SU-DHL-6 (cell line): Measurements from ENCODE around the gene ETV3L.

Experiments
- H2AFZ ChIP-seq: fragments of 200-600 bp; sonication (generic); 2 replicates; pipeline ENCODE4 v1.6.1; 2014; ENCODE audit warnings: low read depth, mild to moderate bottlenecking, moderate library complexity, mixed read lengths, antibody characterized with exemption, low read length; ENCODE audit not compliant: severe bottlenecking
- H3F3A ChIP-seq: fragments of 200-600 bp; shearing (Covaris generic); 2 replicates; pipeline ENCODE4 v1.6.0; 2016; ENCODE audit warnings: antibody characterized with exemption, mild to moderate bottlenecking; ENCODE audit not compliant: insufficient read depth
- H3K27ac ChIP-seq: fragments of 200-600 bp; sonication (generic); 2 replicates; pipeline ENCODE4 v1.5.1; 2016; ENCODE audit warnings: low read depth, mild to moderate bottlenecking, low read length, moderate library complexity, mixed read lengths
- H3K27me3 ChIP-seq: fragments of 200-600 bp; sonication (generic), shearing (Covaris generic); 2 replicates; pipeline ENCODE4 v1.6.0; 2014; ENCODE audit warnings: mild to moderate bottlenecking, low read length
- H3K36me3 ChIP-seq: fragments of 200-600 bp; sonication (generic); 2 replicates; pipeline ENCODE4 v1.6.1; 2014; ENCODE audit warnings: mild to moderate bottlenecking, low read length, mixed read lengths
- H3K4me2 ChIP-seq: fragments of 300-600, 200-600 bp; shearing (Covaris generic), sonication (generic); 2 replicates; pipeline ENCODE4 v1.6.0; 2014; ENCODE audit warnings: low read length, low read depth, mild to moderate bottlenecking; ENCODE audit not compliant: poor library complexity, severe bottlenecking
- H3K4me3 ChIP-seq: fragments of 200-600 bp; sonication (generic); 2 replicates; pipeline ENCODE4 v1.5.1; 2014; ENCODE audit warnings: antibody characterized with exemption, low read length, mild to moderate bottlenecking, mixed read lengths; ENCODE audit not compliant: insufficient read depth, poor library complexity, severe bottlenecking
- H3K79me2 ChIP-seq: fragments of 200-600 bp; sonication (generic); 2 replicates; pipeline ENCODE4 v1.6.1; 2014; ENCODE audit warnings: mild to moderate bottlenecking, low read length, moderate library complexity; ENCODE audit not compliant: insufficient read depth
- H3K9ac ChIP-seq: fragments of 200-600 bp; sonication (generic); 2 replicates; pipeline ENCODE4 v1.7.0; 2014; ENCODE audit warnings: mild to moderate bottlenecking, low read length
- H3K9me2 ChIP-seq: fragments of 200-600 bp; sonication (generic); replicated peaks from 2 replicates; pipeline ENCODE4 v1.6.1; 2014; ENCODE audit warnings: low read length; ENCODE audit not compliant: insufficient read depth
- H3K9me3 ChIP-seq: fragments of 200-600 bp; sonication (generic); 2 replicates; pipeline ENCODE4 v1.6.1; 2014; ENCODE audit warnings: low read length, mixed read lengths; ENCODE audit not compliant: insufficient read depth
- H4K20me1 ChIP-seq: fragments of 200-600 bp; sonication (generic); 2 replicates; pipeline ENCODE4 v1.6.1; 2014; ENCODE audit warnings: low read depth, mild to moderate bottlenecking, antibody characterized with exemption, low read length, moderate library complexity, mixed read lengths
- EZH2phosphoT487 ChIP-seq: fragments of 200-600 bp; sonication (generic), shearing (Covaris generic); conservative IDR thresholded peaks from 2 replicates; pipeline ENCODE4 v1.6.1; 2018; ENCODE audit warnings: mild to moderate bottlenecking, antibody characterized with exemption, low read length, moderate library complexity, mixed read lengths
- TF ChIP-seq, protein P1 (sequence below): fragments of 200-600 bp; sonication (generic); IDR thresholded peaks from one replicate; pipeline ENCODE4 v1.5.1; 2017; ENCODE audit warnings: antibody characterized with exemption, mild to moderate bottlenecking, low read length, moderate library complexity; ENCODE audit not compliant: insufficient read depth, poor library complexity, severe bottlenecking

ETV3L gene

DNA sequence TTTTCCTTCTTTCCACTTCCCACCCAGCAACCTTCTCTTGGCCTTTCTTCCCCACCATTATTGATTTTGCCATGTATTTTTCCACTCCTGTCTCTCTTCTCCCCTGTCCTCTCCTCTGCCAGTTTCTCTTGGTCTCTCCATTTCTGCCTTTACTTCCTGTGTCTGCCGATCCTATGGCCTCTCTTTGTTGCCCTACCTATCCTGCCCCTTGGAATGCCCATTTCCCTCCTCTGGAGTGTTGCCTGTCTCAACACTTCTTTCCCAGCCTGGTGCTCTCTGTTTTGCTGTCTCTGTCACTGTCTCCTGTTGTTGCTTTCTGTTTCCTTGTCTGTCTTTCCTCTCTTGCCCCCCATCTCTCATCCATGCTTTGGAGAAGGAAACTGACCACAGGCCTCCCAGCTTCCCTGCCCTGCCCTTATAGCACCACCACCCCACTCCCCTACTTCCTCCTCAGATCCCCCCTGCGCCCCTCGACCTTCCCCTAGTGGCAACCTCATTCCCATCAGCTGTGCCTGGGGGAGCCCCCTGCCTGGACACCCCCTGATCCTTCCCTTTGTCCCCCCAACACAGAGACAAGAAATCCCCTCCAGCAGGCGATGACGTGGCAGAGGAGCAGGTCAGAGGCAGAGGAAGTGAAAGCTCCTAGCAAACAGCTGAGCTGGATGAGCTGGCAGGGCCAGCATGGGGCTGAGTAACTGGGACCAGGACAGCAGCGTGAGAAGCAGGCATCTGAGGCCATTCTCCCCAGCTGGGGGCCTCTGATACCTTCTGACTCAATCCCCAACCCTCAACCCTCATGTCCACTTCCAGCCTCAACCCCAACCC lies 6.6 kb upstream of the ETV3L start:
- Histone ChIP-seq H3K27ac (no peak overlapping the region), H3K36me3 (no peaks in the 10 kb centered on the region), H3K27me3 (no peaks in the 10 kb centered on the region), H3K79me2 (no peaks in the 10 kb centered on the region), H4K20me1 (no peaks in the 10 kb centered on the region), H3F3A (no peaks in the 10 kb centered on the region), H3K9me3 (no peaks in the 10 kb centered on the region), H3K4me2 (no peak overlapping the region), H3K9ac (no peak overlapping the region), H2AFZ (no peak overlapping the region), H3K4me3 (no peak overlapping the region), H3K9me2 (no peaks in the 10 kb centered on the region)
- no peak for TF ChIP-seq EZH2phosphoT487
- TF ChIP-seq, protein P1, sequence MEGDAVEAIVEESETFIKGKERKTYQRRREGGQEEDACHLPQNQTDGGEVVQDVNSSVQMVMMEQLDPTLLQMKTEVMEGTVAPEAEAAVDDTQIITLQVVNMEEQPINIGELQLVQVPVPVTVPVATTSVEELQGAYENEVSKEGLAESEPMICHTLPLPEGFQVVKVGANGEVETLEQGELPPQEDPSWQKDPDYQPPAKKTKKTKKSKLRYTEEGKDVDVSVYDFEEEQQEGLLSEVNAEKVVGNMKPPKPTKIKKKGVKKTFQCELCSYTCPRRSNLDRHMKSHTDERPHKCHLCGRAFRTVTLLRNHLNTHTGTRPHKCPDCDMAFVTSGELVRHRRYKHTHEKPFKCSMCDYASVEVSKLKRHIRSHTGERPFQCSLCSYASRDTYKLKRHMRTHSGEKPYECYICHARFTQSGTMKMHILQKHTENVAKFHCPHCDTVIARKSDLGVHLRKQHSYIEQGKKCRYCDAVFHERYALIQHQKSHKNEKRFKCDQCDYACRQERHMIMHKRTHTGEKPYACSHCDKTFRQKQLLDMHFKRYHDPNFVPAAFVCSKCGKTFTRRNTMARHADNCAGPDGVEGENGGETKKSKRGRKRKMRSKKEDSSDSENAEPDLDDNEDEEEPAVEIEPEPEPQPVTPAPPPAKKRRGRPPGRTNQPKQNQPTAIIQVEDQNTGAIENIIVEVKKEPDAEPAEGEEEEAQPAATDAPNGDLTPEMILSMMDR, result no peak

DNA sequence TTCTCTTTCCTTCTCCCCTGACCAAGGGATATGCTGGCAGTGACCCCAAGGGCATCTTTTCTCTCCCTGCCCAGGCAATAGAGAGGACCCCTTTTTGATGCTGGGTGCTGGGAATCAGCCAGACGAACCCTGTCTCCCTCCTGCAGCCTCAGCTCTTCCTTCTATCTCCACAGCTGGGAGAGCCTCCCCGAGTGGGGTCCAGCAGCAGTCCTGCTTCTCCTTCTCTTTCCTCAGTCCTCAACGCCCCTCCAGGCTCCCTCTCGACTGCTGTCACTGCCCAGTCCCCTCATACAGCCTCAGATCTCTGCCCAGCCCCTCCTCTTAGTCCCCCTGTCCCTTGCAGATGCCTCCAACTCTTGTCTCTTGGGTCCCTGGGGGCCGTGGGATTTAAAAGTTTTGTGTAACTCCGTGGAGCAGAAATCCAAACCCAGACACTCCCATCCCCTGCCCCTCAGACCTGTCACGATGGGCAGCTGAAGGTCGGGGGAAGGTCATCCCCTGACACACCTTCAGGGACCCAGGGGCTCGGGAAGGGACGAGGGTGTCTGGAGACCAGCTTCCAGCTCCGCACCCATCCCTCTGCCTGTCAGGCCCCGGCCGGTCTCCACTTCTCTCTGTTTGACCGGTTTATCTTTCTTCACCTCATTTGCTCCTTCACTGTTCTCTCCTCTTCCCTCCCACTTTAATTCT lies 5.8 kb upstream of the ETV3L start:
- H2AFZ ChIP-seq, result no peak overlapping the region
- no peaks in the 10 kb centered on the region for H3F3A ChIP-seq
- TF ChIP-seq EZH2phosphoT487, result no peak
- TF ChIP-seq, protein P1, result no peak
- no peak overlapping the region for H3K4me2 ChIP-seq
- no peaks in the 10 kb centered on the region for H3K79me2 ChIP-seq
- no peak overlapping the region for H3K9ac ChIP-seq
- H3K36me3 ChIP-seq, result no peaks in the 10 kb centered on the region
- H3K27ac ChIP-seq, result no peak overlapping the region
- H3K9me3 ChIP-seq, result no peaks in the 10 kb centered on the region
- H3K27me3 ChIP-seq, result no peaks in the 10 kb centered on the region
- no peaks in the 10 kb centered on the region for H3K9me2 ChIP-seq
- H4K20me1 ChIP-seq, result no peaks in the 10 kb centered on the region
- H3K4me3 ChIP-seq, result no peak overlapping the region

DNA sequence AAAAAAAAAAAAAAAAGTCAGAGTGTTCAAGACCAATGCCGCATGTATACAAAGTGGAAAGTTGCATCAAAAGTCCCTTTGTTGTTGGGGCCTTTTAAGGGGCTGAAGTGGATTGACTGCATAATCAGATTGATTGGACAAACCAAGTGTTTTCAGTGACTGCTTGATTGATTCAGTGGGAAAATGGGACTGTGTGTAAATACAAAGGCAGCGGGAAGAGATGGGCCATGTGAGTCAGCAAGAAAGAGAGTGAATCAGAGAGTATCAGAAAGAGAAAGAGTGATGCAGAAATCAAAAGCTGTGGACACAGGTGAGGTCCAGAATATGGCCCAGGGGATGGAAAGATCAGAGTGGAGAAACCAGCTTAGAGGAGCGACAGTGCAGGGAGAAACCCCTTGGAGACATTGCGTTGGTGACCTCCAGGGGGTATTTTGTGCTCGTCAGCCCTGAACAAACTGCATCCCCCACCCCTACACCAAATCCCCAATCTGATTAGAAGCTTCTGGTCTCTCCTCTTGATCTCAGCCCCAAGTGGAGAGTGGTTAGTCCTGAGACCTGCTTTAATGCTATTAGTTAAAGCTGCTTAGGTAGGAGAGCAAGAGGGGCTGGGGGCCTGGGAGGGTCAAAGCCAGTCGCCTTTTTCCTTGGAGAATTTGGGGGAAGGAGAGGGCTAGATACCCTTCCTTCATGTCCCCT lies 5.1 kb upstream of the ETV3L start:
- Histone ChIP-seq H2AFZ (no peak overlapping the region), H3K79me2 (no peaks in the 10 kb centered on the region), H3K9me3 (no peaks in the 10 kb centered on the region), H3K4me2 (no peak overlapping the region), H4K20me1 (no peaks in the 10 kb centered on the region), H3K4me3 (no peak overlapping the region), H3K27me3 (no peaks in the 10 kb centered on the region), H3K9me2 (no peaks in the 10 kb centered on the region), H3K36me3 (no peaks in the 10 kb centered on the region), H3K27ac (no peak overlapping the region), H3K9ac (no peak overlapping the region), H3F3A (no peaks in the 10 kb centered on the region)
- TF ChIP-seq EZH2phosphoT487, result no peak
- TF ChIP-seq, protein P1, result no peak
